ENCODE data around the gene SHISA2.

DNA sequence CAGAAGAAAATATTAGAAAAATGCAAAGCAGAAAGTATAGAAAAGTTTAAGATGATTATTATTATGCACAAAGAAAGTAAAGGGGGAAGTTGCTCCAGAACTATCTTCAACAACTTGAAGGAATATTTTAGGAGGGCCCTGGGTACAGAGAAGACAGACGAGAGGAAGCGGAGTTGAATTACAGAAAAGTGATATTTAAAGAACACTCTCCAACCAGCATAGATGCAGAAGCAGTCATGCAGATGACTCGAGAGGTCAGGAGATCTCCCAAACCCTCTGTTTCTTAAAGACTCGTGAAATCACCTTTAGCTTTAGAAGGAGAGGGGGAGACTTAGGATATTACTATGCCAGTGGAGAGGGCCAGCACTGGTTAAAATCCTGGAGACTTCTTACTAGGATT lies 8.5 kb upstream of the SHISA2 start:
- TF ChIP-seq, protein P1, sequence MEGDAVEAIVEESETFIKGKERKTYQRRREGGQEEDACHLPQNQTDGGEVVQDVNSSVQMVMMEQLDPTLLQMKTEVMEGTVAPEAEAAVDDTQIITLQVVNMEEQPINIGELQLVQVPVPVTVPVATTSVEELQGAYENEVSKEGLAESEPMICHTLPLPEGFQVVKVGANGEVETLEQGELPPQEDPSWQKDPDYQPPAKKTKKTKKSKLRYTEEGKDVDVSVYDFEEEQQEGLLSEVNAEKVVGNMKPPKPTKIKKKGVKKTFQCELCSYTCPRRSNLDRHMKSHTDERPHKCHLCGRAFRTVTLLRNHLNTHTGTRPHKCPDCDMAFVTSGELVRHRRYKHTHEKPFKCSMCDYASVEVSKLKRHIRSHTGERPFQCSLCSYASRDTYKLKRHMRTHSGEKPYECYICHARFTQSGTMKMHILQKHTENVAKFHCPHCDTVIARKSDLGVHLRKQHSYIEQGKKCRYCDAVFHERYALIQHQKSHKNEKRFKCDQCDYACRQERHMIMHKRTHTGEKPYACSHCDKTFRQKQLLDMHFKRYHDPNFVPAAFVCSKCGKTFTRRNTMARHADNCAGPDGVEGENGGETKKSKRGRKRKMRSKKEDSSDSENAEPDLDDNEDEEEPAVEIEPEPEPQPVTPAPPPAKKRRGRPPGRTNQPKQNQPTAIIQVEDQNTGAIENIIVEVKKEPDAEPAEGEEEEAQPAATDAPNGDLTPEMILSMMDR (IDR thresholded peaks at IDR 0.05) = no peak
- TF ChIP-seq POLR2A (IDR thresholded peaks at IDR 0.05) = no peak
